ENCODE results near the gene C11orf54.

Gene C11orf54

GRCh38 chr11:93741094-93741881 is at the start of gene C11orf54, which contains the start of gene TAF1D:
TSS of gene C11orf54 (plus strand) at chr11:93741672. CDS start at chr11:93747394, 5,722 bp downstream.
TSS of gene TAF1D (minus strand) at chr11:93741495. CDS start at chr11:93739304, 2,191 bp downstream.
- peak; percentile 95 to 96 for DNase-seq

- no peak for DNase-seq
Observed at GRCh38 chr11:93694109-93694508, 47.4 kb upstream of the C11orf54 start.

GRCh38 chr11:93694557-93694956 is 46.9 kb upstream of the C11orf54 start:
- no peak for DNase-seq

- DNase-seq, result no peak
Observed at GRCh38 chr11:93697611-93698010, 43.9 kb upstream of the C11orf54 start.

- DNase-seq, result no peak
Observed at GRCh38 chr11:93700830-93701229, 40.6 kb upstream of the C11orf54 start.

GRCh38 chr11:93704237-93704636 is 37.2 kb upstream of the C11orf54 start:
- no peak for DNase-seq

- DNase-seq, result no peak
Observed at GRCh38 chr11:93710239-93710638, 31.2 kb upstream of the C11orf54 start.

DNA sequence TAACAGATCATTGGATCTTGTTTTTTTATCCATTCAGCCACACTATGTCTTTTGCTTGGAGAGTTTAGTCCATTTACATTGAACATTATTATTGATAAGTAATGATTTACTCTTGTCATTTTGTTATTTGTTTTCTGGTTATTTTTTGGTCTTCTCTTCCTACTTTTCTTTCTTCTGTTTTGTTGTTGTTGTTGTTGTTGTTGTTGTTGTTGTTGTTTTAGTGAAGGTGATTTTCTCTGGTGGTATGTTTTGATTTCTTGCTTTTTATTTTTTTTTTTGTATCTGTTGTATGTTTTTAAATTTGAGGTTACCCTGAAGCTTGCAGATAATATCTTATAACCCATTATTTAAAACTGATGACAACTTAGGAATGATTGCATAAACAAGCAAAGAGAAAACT is 28.8 kb upstream of the C11orf54 start:
- no peak for DNase-seq

DNA sequence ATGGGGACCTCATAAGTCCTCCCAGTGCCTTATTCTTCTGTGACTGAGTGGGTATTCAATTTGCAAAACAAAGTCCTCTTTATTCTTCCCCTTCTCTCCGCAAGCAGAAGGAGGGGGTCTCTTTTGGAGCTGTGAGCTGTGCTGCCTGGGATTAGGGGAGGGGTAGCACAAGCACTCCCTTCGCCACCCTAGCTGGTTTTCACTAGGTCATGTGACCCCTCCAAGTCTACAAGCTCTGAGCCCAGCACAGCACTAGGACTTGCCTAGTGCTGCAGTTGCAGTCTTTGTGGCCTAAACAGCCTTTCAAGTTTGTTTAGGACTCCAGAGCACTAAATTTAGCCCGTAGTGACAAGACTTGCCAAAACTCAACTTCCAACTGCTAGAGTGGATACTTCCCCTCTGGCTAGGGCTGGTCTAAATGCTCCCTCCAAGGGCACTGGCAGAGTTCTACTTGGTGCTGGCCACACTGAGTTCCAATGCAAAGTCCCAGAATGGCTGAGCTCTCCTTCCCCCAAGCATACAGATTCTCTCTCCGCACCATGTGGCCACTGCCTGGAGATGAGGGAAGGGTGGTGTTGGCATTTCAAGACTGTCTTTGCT is 25.6 kb upstream of the C11orf54 start:
- DNase-seq, result no peak

DNA sequence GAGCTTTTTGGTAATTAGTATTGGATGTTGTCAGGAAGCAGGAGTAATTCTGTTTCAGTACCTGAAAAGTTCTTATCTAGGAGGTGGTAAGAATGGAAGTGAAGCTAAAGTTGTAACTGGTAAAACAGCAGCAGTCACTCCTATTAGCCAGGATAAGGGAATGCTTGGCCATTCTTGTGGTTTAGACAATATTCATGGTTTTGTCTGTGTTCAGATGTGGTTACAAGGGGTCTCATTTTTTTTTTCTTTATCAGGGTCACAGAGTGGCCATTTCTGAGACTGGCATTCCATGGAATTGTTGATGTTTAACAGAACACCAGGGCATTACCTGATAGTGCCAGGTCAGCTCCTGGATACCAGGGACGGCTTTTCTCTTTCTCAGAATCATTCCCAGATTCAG is 24.0 kb upstream of the C11orf54 start:
- DNase-seq, result no peak

DNA sequence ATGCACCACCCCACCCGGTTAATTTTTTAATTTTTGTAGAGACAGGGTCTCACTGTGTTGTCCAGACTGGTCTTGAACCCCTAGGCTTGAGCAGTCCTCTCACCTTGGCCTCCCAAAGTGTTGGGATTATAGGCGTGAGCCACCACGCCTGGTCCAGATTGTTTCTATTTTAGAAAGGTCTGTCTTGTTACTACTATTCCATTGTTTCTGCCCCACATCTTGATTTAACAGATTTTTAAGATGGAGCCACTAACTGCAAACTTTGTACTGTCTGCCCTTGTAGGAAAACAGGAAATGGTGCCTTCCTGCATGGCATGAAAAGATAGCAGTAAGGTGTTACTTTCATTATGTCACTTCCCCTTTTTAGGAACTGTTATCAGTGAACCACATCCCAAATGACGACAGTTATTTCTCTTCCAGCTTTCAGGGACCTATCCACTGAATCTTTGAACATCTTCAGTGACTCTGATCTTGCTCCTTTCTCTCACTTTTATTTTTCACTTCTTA is 23.4 kb upstream of the C11orf54 start:
- no peak for DNase-seq

DNA sequence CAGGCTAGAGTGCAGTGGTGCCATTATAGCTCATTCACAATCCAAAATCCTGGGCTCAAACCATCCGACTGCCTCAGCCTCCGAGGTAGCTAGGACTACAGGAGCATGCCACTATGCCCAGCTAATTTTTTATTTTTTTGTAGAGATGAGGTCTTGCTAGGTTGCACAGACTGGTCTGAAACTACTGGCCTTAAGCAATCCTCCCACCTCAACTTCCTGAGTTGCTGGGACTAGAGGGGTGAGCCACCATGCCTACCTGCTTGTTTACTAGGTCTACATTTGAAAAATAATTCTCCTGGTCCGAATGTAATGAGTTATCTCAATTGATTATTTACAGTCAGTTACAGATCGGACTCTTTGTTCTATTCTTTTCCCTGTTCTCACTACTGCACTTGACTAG is 22.2 kb upstream of the C11orf54 start:
- no peak for DNase-seq

DNA sequence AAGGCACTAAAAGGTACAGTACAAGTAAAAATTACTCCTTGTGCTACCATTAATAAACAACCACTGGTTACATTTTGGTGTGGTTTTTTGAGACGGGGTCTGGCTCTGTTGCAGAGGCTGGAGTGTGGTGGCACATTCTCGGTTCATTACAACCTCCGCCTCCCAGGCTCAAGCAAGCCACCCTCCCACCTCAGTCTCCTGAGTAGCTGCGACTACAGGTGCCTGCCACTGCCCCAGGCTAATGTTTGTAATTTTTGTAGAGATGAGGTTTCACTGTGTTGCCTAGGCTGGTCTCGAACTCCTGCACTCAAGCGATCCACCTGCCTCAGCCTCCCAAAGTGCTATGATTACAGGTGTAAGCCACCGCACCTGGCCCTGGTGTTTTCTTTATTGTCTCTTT is 20.9 kb upstream of the C11orf54 start:
- no peak for DNase-seq

GRCh38 chr11:93724089-93724488 is 17.4 kb upstream of the C11orf54 start:
- DNase-seq, result no peak

DNA sequence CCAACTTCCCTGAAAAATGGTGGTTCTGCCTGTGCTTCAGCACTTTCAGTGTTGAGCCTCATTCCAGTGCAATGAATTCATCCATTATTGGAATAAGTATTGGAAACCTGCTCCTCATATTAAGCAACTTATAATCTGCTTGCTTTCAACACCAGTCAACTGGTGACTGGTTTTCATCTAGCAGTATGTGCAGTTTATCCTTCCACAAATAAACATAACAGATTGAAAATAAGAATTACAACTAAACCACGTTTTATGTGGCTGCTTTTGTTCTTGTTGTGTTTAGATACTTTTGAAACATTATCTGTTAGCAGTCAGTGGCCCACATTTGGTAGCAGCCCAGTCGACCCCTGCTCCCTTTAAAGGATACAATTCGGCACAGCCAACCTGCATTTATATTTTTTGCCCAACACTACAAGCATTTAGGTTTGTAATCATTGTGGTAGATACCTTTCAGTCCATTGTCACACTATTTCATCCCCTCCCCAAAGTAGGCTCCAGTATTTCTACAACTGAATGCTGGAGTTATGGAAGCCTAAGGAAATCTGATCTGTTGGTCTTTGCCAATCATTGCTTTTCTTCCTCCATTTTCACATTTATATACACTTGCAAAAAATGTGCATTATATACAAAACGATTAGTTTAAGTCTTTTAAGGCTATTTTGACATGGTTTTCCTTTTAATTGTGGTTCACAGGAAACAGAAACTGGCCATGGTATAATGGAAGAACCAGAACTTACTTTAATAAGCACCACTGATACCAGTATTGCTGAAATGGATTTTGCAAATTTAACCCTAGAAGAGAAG is 13.3 kb upstream of the C11orf54 start:
- DNase-seq, result no peak

DNA sequence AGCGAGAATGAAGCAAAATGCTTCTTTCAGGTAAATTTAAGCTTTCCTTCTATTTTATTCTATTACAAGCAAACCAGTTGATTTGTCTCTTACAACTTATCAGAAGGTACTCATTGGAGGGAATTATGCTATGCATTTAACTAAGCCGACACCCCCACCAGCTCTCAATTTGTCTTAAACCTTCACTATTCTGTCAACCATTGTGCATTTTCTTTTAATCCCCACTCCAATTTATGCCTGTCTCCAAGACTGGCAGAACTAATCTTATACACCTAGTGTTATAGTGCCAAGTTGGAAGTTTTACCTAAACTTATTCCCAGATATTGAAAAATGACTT is 12.7 kb upstream of the C11orf54 start:
- no peak for DNase-seq

GRCh38 chr11:93729129-93729616 is 12.3 kb upstream of the C11orf54 start:
- DNase-seq, result no peak

DNA sequence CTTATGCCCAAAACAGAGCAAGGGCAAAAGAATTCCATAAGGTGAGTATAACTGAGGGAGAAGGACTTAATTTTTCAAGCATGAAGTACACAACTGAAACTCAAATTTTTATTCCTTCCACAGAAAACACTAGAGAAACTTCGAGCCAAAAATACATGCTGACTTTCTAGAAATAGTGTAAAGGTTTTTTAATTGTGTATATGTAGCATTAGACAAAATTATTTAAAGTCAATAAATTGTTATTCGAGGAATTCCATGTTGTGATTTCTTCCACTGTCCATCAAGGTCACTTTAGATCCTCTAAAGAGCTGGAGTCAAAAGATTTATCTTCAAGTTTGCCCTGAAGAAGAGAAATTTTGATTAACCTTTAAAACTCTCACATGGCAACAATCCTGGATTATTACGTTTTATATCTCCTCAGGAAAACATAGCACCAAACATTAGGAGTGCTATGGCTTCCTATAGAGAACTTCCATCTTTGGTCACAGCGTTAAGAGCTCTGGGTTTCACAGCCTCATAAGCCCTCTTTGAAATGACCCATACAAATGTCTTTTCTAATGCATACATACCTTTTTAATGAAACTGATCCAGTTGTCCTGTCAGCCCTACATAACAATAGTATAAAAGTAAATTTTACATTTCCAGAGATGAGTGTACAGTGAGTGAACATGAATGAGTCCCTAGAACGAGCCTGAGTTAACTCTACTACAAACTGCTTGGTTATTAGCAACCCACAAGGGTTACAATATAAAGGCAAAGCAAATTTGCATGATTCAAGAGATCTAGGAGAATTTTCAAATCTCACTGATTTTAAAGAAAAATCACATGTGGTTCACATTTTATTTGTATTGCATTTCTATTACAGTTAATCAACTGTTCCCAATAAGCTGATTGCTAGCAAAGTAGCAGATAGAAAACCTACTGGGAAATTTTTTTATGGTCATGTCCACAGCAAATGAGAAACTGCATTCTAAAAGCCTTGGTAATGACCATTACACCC is 11.1 kb upstream of the C11orf54 start:
- no peak for DNase-seq

DNA sequence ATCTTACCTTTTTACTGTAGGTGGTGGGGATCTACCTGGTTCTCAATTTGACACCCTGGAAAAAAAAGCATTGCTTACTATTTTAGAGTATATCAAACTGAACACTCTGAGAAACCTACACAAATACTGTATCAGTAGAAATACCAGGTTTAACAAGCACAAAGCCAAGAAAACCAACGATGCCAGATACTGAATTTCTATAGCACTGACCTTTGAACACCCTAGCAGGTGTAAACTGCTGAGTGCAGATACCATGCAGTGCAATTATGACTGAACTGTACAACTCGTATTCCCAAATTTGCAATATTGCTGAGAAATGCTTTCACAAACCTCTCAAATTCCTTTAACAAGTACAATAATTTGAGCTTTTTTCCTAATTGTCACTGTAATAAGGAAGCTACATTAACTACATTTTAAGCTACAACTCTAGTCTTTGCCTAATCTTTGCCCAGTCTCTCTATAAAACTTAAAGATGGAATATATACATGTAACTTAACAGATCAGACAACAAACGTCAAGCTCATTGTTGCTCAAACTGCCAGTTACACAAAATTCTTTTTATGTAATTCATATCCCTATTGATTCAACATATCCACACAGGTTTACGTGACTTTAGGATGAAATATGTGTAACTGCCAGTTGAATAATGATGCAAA is 9.1 kb upstream of the C11orf54 start:
- no peak for DNase-seq

- no peak for DNase-seq
Observed at GRCh38 chr11:93733474-93733873, 8.0 kb upstream of the C11orf54 start.

DNA sequence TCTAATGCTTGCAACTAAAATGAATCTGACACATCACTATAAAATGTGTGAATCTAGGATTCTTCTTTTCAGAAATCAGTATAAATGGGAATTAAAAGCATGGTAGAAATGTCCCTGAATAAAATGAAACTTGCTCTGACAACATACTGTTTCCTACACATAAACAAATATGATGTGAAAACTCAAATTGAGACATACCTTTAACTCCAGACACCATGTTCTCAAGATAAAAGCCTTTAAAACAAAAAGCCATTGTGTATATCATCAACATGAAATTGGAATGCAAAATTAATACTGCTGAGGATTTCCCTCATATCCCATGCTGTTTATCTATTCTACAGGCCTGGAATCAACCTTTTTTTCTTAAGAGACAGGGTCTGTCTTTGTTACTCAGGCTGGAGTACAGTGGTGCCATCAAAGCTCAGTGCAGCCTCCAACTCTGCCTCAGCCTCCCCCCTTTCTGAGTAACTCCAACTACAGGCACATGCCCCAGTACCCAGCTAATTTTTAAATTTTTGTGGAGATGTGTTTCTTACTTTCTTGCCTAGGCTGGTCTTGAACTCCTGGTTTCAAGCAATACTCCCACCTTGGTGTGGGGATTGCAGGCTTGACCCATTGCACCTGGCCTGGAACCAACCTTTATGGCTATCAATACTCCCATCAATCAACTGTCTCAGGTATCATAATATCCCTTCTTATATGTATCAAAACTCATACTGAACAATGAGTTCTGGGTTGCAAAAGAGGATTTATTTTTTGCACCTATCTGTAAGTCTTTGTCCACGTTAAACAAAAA is 6.8 kb upstream of the C11orf54 start:
- DNase-seq, result no peak

Measured in activated CD4-positive, alpha-beta T cell treated with anti-CD3 and anti-CD28 coated beads, Interleukin-2, amount 50 U/mL, for 4 hours (primary cell).